Vagina (tissue), 2 donors: ENCODE results near the gene KLRF1.

Experiments
- POLR2A ChIP-seq, 2 donors: fragments of 450-650 bp; IDR thresholded peaks; one replicate each; pipeline ENCODE4 v1.6.1; 2017; ENCODE audit warnings: antibody characterized with exemption in 2 of 2, mild to moderate bottlenecking in 2 of 2, moderate library complexity in 2 of 2
- POLR2AphosphoS5 ChIP-seq, 2 donors: sonication (generic); formaldehyde crosslinking; IDR thresholded peaks; one replicate each; pipeline ENCODE4 v1.9.0; 2017; ENCODE audit warnings: antibody characterized with exemption in 2 of 2, mild to moderate bottlenecking in 2 of 2, low read depth in 1 of 2; ENCODE audit not compliant: insufficient read depth in 1 of 2
- TF ChIP-seq, protein P1 (sequence below), 3 experiments: fragments of 450-650 bp in 2 of 3; fragments of 200-600 bp in 1 of 3; sonication (generic) in 1 of 3; IDR thresholded peaks; one replicate each; pipeline ENCODE4 v1.5.1; 2017 to 2019; ENCODE audit warnings: antibody characterized with exemption in 3 of 3, mild to moderate bottlenecking in 2 of 3, moderate library complexity in 2 of 3

DNA sequence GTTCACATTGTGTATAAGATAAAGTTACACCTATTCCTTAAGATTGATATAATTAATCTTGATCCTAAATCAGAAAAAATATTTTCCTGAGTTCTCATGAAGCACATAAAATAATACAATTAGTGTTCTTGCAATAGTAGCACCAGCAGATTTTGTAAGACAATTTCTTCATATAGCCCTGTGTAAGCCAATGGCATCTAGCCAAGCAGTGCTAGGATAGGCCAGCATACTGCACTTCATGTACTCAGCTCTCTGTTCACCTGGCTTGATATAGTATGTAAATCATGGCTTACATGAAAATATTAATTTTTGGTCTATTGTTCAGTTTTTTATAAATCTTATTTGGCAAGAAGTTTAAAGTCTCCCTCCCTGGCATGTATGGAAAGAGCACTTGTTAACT lies 55.9 kb downstream of the KLRF1 start:
- TF ChIP-seq, protein P1, sequence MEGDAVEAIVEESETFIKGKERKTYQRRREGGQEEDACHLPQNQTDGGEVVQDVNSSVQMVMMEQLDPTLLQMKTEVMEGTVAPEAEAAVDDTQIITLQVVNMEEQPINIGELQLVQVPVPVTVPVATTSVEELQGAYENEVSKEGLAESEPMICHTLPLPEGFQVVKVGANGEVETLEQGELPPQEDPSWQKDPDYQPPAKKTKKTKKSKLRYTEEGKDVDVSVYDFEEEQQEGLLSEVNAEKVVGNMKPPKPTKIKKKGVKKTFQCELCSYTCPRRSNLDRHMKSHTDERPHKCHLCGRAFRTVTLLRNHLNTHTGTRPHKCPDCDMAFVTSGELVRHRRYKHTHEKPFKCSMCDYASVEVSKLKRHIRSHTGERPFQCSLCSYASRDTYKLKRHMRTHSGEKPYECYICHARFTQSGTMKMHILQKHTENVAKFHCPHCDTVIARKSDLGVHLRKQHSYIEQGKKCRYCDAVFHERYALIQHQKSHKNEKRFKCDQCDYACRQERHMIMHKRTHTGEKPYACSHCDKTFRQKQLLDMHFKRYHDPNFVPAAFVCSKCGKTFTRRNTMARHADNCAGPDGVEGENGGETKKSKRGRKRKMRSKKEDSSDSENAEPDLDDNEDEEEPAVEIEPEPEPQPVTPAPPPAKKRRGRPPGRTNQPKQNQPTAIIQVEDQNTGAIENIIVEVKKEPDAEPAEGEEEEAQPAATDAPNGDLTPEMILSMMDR (IDR thresholded peaks at IDR 0.05): no peak
- no peak for TF ChIP-seq POLR2A (IDR thresholded peaks at IDR 0.05)
- TF ChIP-seq POLR2AphosphoS5 (IDR thresholded peaks at IDR 0.05; ENCODE audit: insufficient read depth in 1 of 2, low read depth in 1 of 2): peak in 1 of 2 donors; percentile 46
